ENCODE data around the gene SSX2IP.

DNA sequence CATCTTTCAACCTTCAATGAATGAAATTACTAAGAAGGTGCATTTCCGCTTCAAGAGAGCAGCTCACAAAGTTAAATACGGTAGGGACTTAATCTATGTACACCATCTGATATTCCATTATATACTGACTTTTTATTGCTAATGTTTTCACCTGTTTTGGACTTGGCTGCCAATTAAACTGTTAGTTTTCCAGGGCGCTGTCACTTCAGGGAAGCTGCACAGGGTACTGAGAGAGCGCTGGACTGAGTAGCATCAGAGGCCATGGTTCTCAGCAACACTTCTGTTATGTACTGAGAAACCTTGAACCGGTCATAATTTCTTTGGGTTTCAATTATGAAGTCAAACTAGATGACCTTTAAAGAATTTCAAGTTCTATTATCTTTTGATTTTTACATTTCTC lies 8.2 kb downstream of the SSX2IP start:
- no peak for TF ChIP-seq EZH2 (IDR thresholded peaks at IDR 0.05; ENCODE audit: low read length, unreplicated experiment)
- no peak for TF ChIP-seq EZH2phosphoT487 (IDR thresholded peaks at IDR 0.05; ENCODE audit: borderline replicate concordance, low read length)
